Raji (cell line): ENCODE results near the gene ZCCHC24.

ENCODE experiments used
- POLR2A ChIP-seq: IDR thresholded peaks from 2 replicates; pipeline ENCODE4 v1.6.1; 2011; ENCODE audit warnings: low read depth, low read length, control low read depth; ENCODE audit not compliant: insufficient read depth

ZCCHC24 gene

GRCh38 chr10:79417731-79418130, 27.7 kb downstream of the ZCCHC24 start:
- TF ChIP-seq POLR2A, result no peak

- TF ChIP-seq POLR2A, result no peak
These were observed 28.2 kb downstream of the ZCCHC24 start for GRCh38 chr10:79417266-79417665.

GRCh38 chr10:79416578-79417255, 28.7 kb downstream of the ZCCHC24 start:
- TF ChIP-seq POLR2A, result no peak

GRCh38 chr10:79415736-79416577, 29.5 kb downstream of the ZCCHC24 start:
- no peak for TF ChIP-seq POLR2A

- TF ChIP-seq POLR2A, result no peak
These were observed 30.7 kb downstream of the ZCCHC24 start for GRCh38 chr10:79414714-79415113.

GRCh38 chr10:79413196-79413595, 32.2 kb downstream of the ZCCHC24 start:
- TF ChIP-seq POLR2A, result no peak

- no peak for TF ChIP-seq POLR2A
These were observed 32.9 kb downstream of the ZCCHC24 start for GRCh38 chr10:79412516-79412915.

GRCh38 chr10:79411546-79412495, 33.6 kb downstream of the ZCCHC24 start:
- no peak for TF ChIP-seq POLR2A

GRCh38 chr10:79410315-79411094, 34.9 kb downstream of the ZCCHC24 start:
- TF ChIP-seq POLR2A, result no peak

- TF ChIP-seq POLR2A, result no peak
These were observed 35.7 kb downstream of the ZCCHC24 start for GRCh38 chr10:79409726-79410085.

- TF ChIP-seq POLR2A, result no peak
These were observed 36.2 kb downstream of the ZCCHC24 start for GRCh38 chr10:79409038-79409725.

- no peak for TF ChIP-seq POLR2A
These were observed 37.3 kb downstream of the ZCCHC24 start for GRCh38 chr10:79407811-79408795.

GRCh38 chr10:79407423-79407796, 38.0 kb downstream of the ZCCHC24 start:
- no peak for TF ChIP-seq POLR2A
